SU-DHL-6 (cell line): ENCODE measurements around the gene LSM14B.
A peak's percentile ranks its signal among the peaks of the same experiment; 100 is the strongest.

Experiments
- H2AFZ ChIP-seq: fragments of 200-600 bp; sonication (generic); 2 replicates; pipeline ENCODE4 v1.6.1; 2014; ENCODE audit warnings: low read depth, mild to moderate bottlenecking, moderate library complexity, mixed read lengths, antibody characterized with exemption, low read length; ENCODE audit not compliant: severe bottlenecking
- H3F3A ChIP-seq: fragments of 200-600 bp; shearing (Covaris generic); 2 replicates; pipeline ENCODE4 v1.6.0; 2016; ENCODE audit warnings: antibody characterized with exemption, mild to moderate bottlenecking; ENCODE audit not compliant: insufficient read depth
- H3K27ac ChIP-seq: fragments of 200-600 bp; sonication (generic); 2 replicates; pipeline ENCODE4 v1.5.1; 2016; ENCODE audit warnings: low read depth, mild to moderate bottlenecking, low read length, moderate library complexity, mixed read lengths
- H3K27me3 ChIP-seq: fragments of 200-600 bp; sonication (generic), shearing (Covaris generic); 2 replicates; pipeline ENCODE4 v1.6.0; 2014; ENCODE audit warnings: mild to moderate bottlenecking, low read length
- H3K36me3 ChIP-seq: fragments of 200-600 bp; sonication (generic); 2 replicates; pipeline ENCODE4 v1.6.1; 2014; ENCODE audit warnings: mild to moderate bottlenecking, low read length, mixed read lengths
- H3K4me2 ChIP-seq: fragments of 300-600, 200-600 bp; shearing (Covaris generic), sonication (generic); 2 replicates; pipeline ENCODE4 v1.6.0; 2014; ENCODE audit warnings: low read length, low read depth, mild to moderate bottlenecking; ENCODE audit not compliant: poor library complexity, severe bottlenecking
- H3K4me3 ChIP-seq: fragments of 200-600 bp; sonication (generic); 2 replicates; pipeline ENCODE4 v1.5.1; 2014; ENCODE audit warnings: antibody characterized with exemption, low read length, mild to moderate bottlenecking, mixed read lengths; ENCODE audit not compliant: insufficient read depth, poor library complexity, severe bottlenecking
- H3K79me2 ChIP-seq: fragments of 200-600 bp; sonication (generic); 2 replicates; pipeline ENCODE4 v1.6.1; 2014; ENCODE audit warnings: mild to moderate bottlenecking, low read length, moderate library complexity; ENCODE audit not compliant: insufficient read depth
- H3K9ac ChIP-seq: fragments of 200-600 bp; sonication (generic); 2 replicates; pipeline ENCODE4 v1.7.0; 2014; ENCODE audit warnings: mild to moderate bottlenecking, low read length
- H3K9me2 ChIP-seq: fragments of 200-600 bp; sonication (generic); replicated peaks from 2 replicates; pipeline ENCODE4 v1.6.1; 2014; ENCODE audit warnings: low read length; ENCODE audit not compliant: insufficient read depth
- H3K9me3 ChIP-seq: fragments of 200-600 bp; sonication (generic); 2 replicates; pipeline ENCODE4 v1.6.1; 2014; ENCODE audit warnings: low read length, mixed read lengths; ENCODE audit not compliant: insufficient read depth
- H4K20me1 ChIP-seq: fragments of 200-600 bp; sonication (generic); 2 replicates; pipeline ENCODE4 v1.6.1; 2014; ENCODE audit warnings: low read depth, mild to moderate bottlenecking, antibody characterized with exemption, low read length, moderate library complexity, mixed read lengths
- CTCF ChIP-seq: fragments of 200-600 bp; sonication (generic); IDR thresholded peaks from one replicate; pipeline ENCODE4 v1.5.1; 2017; ENCODE audit warnings: antibody characterized with exemption, mild to moderate bottlenecking, low read length, moderate library complexity; ENCODE audit not compliant: insufficient read depth, poor library complexity, severe bottlenecking
- EZH2phosphoT487 ChIP-seq: fragments of 200-600 bp; sonication (generic), shearing (Covaris generic); conservative IDR thresholded peaks from 2 replicates; pipeline ENCODE4 v1.6.1; 2018; ENCODE audit warnings: mild to moderate bottlenecking, antibody characterized with exemption, low read length, moderate library complexity, mixed read lengths

LSM14B gene

GRCh38 chr20:62119591-62120364, 2.5 kb upstream of the LSM14B start:
- Histone ChIP-seq H3K9me2 (no peaks in the 10 kb centered on the region), H3F3A (peaks cover 10% of the 10 kb centered on the region; the same call in 1 of the 2 replicates), H3K27ac (no peak overlapping the region), H3K36me3 (no peaks in the 10 kb centered on the region), H3K9ac (no peak overlapping the region), H3K27me3 (no peaks in the 10 kb centered on the region), H4K20me1 (no peaks in the 10 kb centered on the region; the same call in 1 of the 2 replicates), H3K79me2 (peaks cover 16% of the 10 kb centered on the region), H3K9me3 (no peaks in the 10 kb centered on the region), H2AFZ (no peak overlapping the region), H3K4me2 (no peak overlapping the region), H3K4me3 (no peak overlapping the region)
- TF ChIP-seq CTCF (no peak), EZH2phosphoT487 (no peak)

- Histone ChIP-seq H3K9me2 (no peaks in the 10 kb centered on the region), H3K27me3 (no peaks in the 10 kb centered on the region), H3K79me2 (peaks cover 16% of the 10 kb centered on the region), H3K9me3 (no peaks in the 10 kb centered on the region), H3K4me3 (no peak overlapping the region), H3K9ac (no peak overlapping the region), H3K4me2 (no peak overlapping the region), H3K27ac (no peak overlapping the region), H3F3A (peaks cover 10% of the 10 kb centered on the region; the same call in 1 of the 2 replicates), H3K36me3 (0 out of 2 replicates have a peak, but pooled peaks cover 3% of the 10 kb centered on the region), H4K20me1 (no peaks in the 10 kb centered on the region; the same call in 1 of the 2 replicates), H2AFZ (no peak overlapping the region)
- TF ChIP-seq CTCF (no peak), EZH2phosphoT487 (no peak)
Observed at GRCh38 chr20:62120365-62120762, 1.9 kb upstream of the LSM14B start.

GRCh38 chr20:62120990-62121775, 1.1 kb upstream of the LSM14B start:
- Histone ChIP-seq H3K9ac (peak overlapping the region; percentile 74), H3K36me3 (0 out of 2 replicates have a peak, but pooled peaks cover 3% of the 10 kb centered on the region), H3K9me3 (no peaks in the 10 kb centered on the region), H3K27ac (peak overlapping the region; percentile 56), H3K4me2 (peak overlapping the region; percentile 98), H2AFZ (peak overlapping the region; percentile 95), H3K4me3 (peak overlapping the region; percentile 88), H3F3A (peaks cover 10% of the 10 kb centered on the region; the same call in 1 of the 2 replicates), H3K79me2 (peaks cover 16% of the 10 kb centered on the region), H3K27me3 (no peaks in the 10 kb centered on the region), H3K9me2 (no peaks in the 10 kb centered on the region), H4K20me1 (no peaks in the 10 kb centered on the region; the same call in 1 of the 2 replicates)
- no peak for TF ChIP-seq EZH2phosphoT487
- no peak for TF ChIP-seq CTCF
